ENCODE results near the gene DDX46. TPM values are rescaled to one million over a fixed set of nuclear protein-coding genes. Genes with fewer than 3 reads are reported as not detected.
A peak's percentile ranks its signal among the peaks of the same experiment; 100 is the strongest.

Gene DDX46
- polyA plus RNA-seq, 2 of the 4 experiments (the other 2 are of a cell fraction) = 104 TPM

DNA sequence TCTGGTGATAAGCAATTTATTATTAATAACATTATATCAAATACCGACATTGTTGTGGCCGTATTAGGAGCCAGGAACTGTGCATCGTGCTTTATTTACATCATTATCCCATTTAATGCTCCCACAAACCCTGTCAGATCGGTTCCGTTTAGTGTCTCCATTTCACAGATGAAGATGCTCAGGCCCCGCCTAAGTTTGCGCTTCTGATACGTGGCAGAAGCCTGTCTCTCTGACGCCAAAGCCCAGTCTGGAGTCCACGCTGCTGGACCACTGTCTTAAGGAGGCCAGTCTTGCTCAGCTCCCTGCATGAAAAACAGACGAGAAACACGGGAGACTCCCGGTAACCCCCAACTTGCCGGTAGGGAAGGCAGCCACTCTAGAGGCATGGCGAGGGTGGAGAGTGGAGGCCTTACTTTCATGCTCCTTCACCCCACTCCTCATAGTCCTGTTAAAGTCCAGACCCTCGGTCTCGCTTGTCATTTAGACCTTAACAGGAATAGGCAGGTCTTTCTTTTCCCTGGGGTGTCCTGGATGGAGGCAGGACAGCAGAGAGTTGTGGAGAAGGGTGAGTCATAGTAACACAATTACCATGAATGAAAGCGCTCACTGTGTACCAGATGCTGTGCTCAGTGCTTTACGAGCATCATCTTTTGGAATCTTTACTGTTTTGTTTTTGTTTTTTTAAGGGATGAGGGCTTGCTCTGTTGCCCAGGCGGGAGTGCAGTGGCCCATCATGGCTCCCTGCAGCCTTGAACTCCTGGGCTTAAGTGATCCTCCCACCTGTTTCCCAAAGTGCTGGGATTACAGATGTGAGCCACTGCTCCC, 116.5 kb downstream of the DDX46 start:
- ATAC-seq (peak; percentile 77 to 80), FAIRE-seq (no peak), DNase-seq (ENCODE audit: low read depth in 1 of 2, low spot score in 1 of 2) (peak; percentile 51 to 75)
- Histone ChIP-seq H3K9me3 (no peaks in the 10 kb centered on the region), H3K4me2 (peak overlapping the region; percentile 92), H3K4me3 (peak overlapping the region; percentile 78), H3K27ac (peak overlapping the region; percentile 95 to 96), H3K4me1 (peaks cover 10% of the 10 kb centered on the region; the same call in 2 of the 3 replicates)
- POLR2A ChIA-PET = interaction anchor here (0.6 to 2.2 kb wide), 4 partner anchors 17 to 98 kb away, joined by 3 to 20 read pairs (median 9); partner anchors contain the start of genes C5orf24 and PCBD2
- TF ChIP-seq POLR2A (IDR thresholded peaks at IDR 0.05; ENCODE audit: low read length) (peak; percentile 35), CHD2 (IDR thresholded peaks at IDR 0.05; ENCODE audit: low read length, partially characterized antibody) (no peak), FOSL2 (IDR thresholded peaks at IDR 0.05) (no peak), FOSL2 (CRISPR knock-in tag; IDR thresholded peaks at IDR 0.05) (peak; percentile 67), TP53 (CRISPR knock-in tag; IDR thresholded peaks at IDR 0.05) (0 out of 2 replicates have a peak, but pooled peaks have one; percentile 34), RAD21 (conservative IDR thresholded peaks at IDR 0.05 in 1 of 2, IDR thresholded peaks at IDR 0.05 in 1 of 2) (no peak), HOXB5 (CRISPR knock-in tag; IDR thresholded peaks at IDR 0.05) (no peak), PHF8 (IDR thresholded peaks at IDR 0.05; ENCODE audit: borderline replicate concordance, low read depth) (peak; percentile 2; the same call in 1 of the 2 replicates)
- TF ChIP-seq, protein P1, sequence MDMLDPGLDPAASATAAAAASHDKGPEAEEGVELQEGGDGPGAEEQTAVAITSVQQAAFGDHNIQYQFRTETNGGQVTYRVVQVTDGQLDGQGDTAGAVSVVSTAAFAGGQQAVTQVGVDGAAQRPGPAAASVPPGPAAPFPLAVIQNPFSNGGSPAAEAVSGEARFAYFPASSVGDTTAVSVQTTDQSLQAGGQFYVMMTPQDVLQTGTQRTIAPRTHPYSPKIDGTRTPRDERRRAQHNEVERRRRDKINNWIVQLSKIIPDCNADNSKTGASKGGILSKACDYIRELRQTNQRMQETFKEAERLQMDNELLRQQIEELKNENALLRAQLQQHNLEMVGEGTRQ (IDR thresholded peaks at IDR 0.05) = no peak
- CTCF ChIA-PET = interaction anchor here (1.1 kb wide), 1 partner anchor 132 kb away, joined by 3 read pairs; no protein-coding TSS in a partner anchor
- 10% methylated on average over 20 of the region's 20 CpGs for WGBS (ENCODE audit: missing lambda C conversion rate)

DNA sequence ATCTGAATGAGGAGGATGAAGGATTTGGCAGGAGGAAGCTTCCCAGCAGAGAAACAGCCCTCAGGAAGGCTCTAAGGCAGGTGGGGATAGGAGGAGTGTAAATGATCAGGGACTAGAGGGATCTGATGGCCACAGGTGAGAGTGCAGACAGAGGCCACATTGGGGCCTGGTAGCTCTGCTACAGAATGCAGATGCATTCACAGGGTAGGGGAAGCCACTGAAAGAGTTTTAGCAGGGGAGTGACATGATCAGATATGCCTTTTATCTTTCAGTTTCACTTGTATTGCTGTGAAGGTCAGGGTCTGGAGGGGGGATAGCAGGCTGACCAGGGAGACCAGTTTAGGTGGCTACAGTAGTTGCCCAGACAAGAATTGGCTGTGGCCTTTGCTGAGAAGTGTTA, 118.6 kb downstream of the DDX46 start:
- Histone ChIP-seq H3K9me3 (no peaks in the 10 kb centered on the region), H3K4me1 (peaks cover 10% of the 10 kb centered on the region; the same call in 2 of the 3 replicates), H3K4me2 (no peak overlapping the region), H3K27ac (no peak overlapping the region), H3K4me3 (no peak overlapping the region)
- DNase-seq (ENCODE audit: low read depth in 1 of 2, low spot score in 1 of 2) (no peak), ATAC-seq (no peak), FAIRE-seq (no peak)
- ChIA-PET POLR2A (interaction anchor here (0.6 to 1.5 kb wide), 2 partner anchors 32 to 41 kb away, joined by 4 to 7 read pairs; partner anchors contain the start of gene C5orf24), CTCF (interaction anchor here (0.9 to 1.1 kb wide), 3 partner anchors 9 to 119 kb away, joined by 3 to 4 read pairs (median 3); partner anchors contain the start of gene PCBD2)
- TF ChIP-seq ZC3H11A (IDR thresholded peaks at IDR 0.05) (no peak), BCL3 (IDR thresholded peaks at IDR 0.05) (no peak), CBX8 (IDR thresholded peaks at IDR 0.05) (no peak), PHF8 (IDR thresholded peaks at IDR 0.05; ENCODE audit: borderline replicate concordance, low read depth) (no peak), ZNF302 (CRISPR knock-in tag; IDR thresholded peaks at IDR 0.05) (no peak)

DNA sequence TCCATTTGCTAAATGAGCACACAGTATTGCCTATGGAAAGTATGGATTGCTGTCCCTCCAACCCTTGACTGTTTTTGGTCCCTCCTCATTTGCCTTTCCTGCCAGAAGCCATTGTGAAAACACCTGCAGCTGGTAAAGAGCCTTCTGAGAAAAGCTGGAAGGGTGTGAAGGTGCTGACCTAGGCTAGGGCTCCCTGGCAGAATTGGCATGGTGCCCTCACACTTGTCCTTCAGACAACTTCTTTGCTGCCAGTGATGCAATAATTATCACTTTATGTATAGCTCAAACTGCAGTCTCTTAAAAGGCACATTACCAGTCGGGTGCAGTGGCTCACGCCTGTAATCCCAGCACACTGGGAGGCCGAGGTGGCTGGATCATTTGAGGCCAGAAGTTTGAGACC, 119.8 kb downstream of the DDX46 start:
- CTCF ChIA-PET = interaction anchor here (1.2 to 3.2 kb wide), 2 partner anchors 18 to 26 kb away, joined by 3 to 13 read pairs; partner anchors contain the start of gene PCBD2
- H3K9me3 ChIP-seq = no peaks in the 10 kb centered on the region
- FAIRE-seq = no peak

More for the DNA sequence above, 119.8 kb downstream of the DDX46 start:
- peaks cover 10% of the 10 kb centered on the region; the same call in 2 of the 3 replicates for H3K4me1 ChIP-seq
- 89% methylated on average over 3 of the region's 3 CpGs for WGBS (ENCODE audit: missing lambda C conversion rate)
- no peak overlapping the region for H3K4me2 ChIP-seq
- POLR2A ChIA-PET = no interaction called here
- H3K4me3 ChIP-seq = no peak overlapping the region
- TF ChIP-seq ZFP36 (IDR thresholded peaks at IDR 0.05; ENCODE audit: borderline replicate concordance, partially characterized antibody) (no peak), ATOH8 (CRISPR knock-in tag; IDR thresholded peaks at IDR 0.05; ENCODE audit: low read depth) (no peak)
- no peak overlapping the region for H3K27ac ChIP-seq
- no peak for ATAC-seq
- DNase-seq (ENCODE audit: low read depth in 1 of 2, low spot score in 1 of 2) = no peak
